ENCODE data around the gene OVOL1. TPM values are rescaled to one million over a fixed set of nuclear protein-coding genes. Genes with fewer than 3 reads are reported as not detected.

Gene OVOL1
- total and polyA plus RNA-seq, 2 of the 13 experiments (the other 11 are each of a cell fraction or from before 2014, with no cell fraction given) = 0.01 TPM; not detected in 1

- TF ChIP-seq PRDM15 (CRISPR knock-in tag; IDR thresholded peaks at IDR 0.05) (no peak), DMAP1 (CRISPR knock-in tag; IDR thresholded peaks at IDR 0.05) (peak; percentile 40; the same call in 1 of the 2 replicates), ZBTB14 (CRISPR knock-in tag; IDR thresholded peaks at IDR 0.05) (no peak), ZNF256 (CRISPR knock-in tag; conservative IDR thresholded peaks at IDR 0.05) (no peak), ZNF367 (CRISPR knock-in tag; IDR thresholded peaks at IDR 0.05; ENCODE audit: borderline replicate concordance) (no peak), ZNF576 (CRISPR knock-in tag; IDR thresholded peaks at IDR 0.05) (no peak), ZNF556 (CRISPR knock-in tag; IDR thresholded peaks at IDR 0.05; ENCODE audit: borderline replicate concordance) (no peak), TAF15 (IDR thresholded peaks at IDR 0.05; ENCODE audit: low read depth, low read length, poor library complexity, severe bottlenecking) (no peak), SMAD3 (CRISPR knock-in tag; IDR thresholded peaks at IDR 0.05) (no peak), RARG (CRISPR knock-in tag; IDR thresholded peaks at IDR 0.05; ENCODE audit: low read depth) (no peak), HOXA7 (CRISPR knock-in tag; IDR thresholded peaks at IDR 0.05) (no peak), HOXA3 (CRISPR knock-in tag; IDR thresholded peaks at IDR 0.05) (peak; percentile 49; the same call in 1 of the 2 replicates), ZSCAN22 (CRISPR knock-in tag; IDR thresholded peaks at IDR 0.05) (no peak), HDAC1 (CRISPR knock-in tag; IDR thresholded peaks at IDR 0.05) (peak; percentile 34; the same call in 1 of the 2 replicates), MTF2 (CRISPR knock-in tag; IDR thresholded peaks at IDR 0.05; ENCODE audit: borderline replicate concordance) (no peak), RXRA (CRISPR knock-in tag; IDR thresholded peaks at IDR 0.05) (peak; percentile 39; the same call in 1 of the 2 replicates), TFDP1 (CRISPR knock-in tag; IDR thresholded peaks at IDR 0.05; ENCODE audit: borderline replicate concordance) (no peak), IKZF1 (IDR thresholded peaks at IDR 0.05) (no peak), ZNF331 (CRISPR knock-in tag; IDR thresholded peaks at IDR 0.05) (no peak), TCF12 (IDR thresholded peaks at IDR 0.05) (no peak), TCF12 (CRISPR knock-in tag; IDR thresholded peaks at IDR 0.05) (no peak), MYC (CRISPR knock-in tag; IDR thresholded peaks at IDR 0.05; ENCODE audit: borderline replicate concordance) (peak; percentile 62), SAP130 (CRISPR knock-in tag; IDR thresholded peaks at IDR 0.05; ENCODE audit: low read depth) (peak; percentile 59), ZNF607 (CRISPR knock-in tag; IDR thresholded peaks at IDR 0.05; ENCODE audit: borderline replicate concordance) (no peak), ZNF530 (CRISPR knock-in tag; IDR thresholded peaks at IDR 0.05; ENCODE audit: low read depth) (no peak), GATA4 (IDR thresholded peaks at IDR 0.05; ENCODE audit: borderline replicate concordance, low read depth) (no peak)
These were observed 34.2 kb downstream of the OVOL1 start (continued) for GRCh38 chr11:65821107-65821506.

Measured in HepG2 (cell line).